ENCODE data around the gene EVL.

- TF ChIP-seq KDM1A (IDR thresholded peaks at IDR 0.05; ENCODE audit: borderline replicate concordance) = no peak
- no peak for TF ChIP-seq SP1 (IDR thresholded peaks at IDR 0.05; ENCODE audit: low read depth, low read length)
- no peak for TF ChIP-seq EZH2 (IDR thresholded peaks at IDR 0.05; ENCODE audit: borderline replicate concordance, control insufficient read depth, low read depth, low read length)
- TF ChIP-seq CTCF (IDR thresholded peaks at IDR 0.05 in 2 of 3, conservative IDR thresholded peaks at IDR 0.05 in 1 of 3; ENCODE audit: control insufficient read depth in 2 of 3, extremely low read depth in 1 of 3, insufficient read depth in 1 of 3, low read depth in 3 of 3, low read length in 3 of 3) = no peak
- no peak for TF ChIP-seq MAX (IDR thresholded peaks at IDR 0.05; ENCODE audit: low read depth, low read length)
- TF ChIP-seq MYC (IDR thresholded peaks at IDR 0.05; ENCODE audit: insufficient read depth, insufficient read length, insufficient replicate concordance, low read length, severe bottlenecking) = no peak
- no peak for TF ChIP-seq HDAC2 (IDR thresholded peaks at IDR 0.05)
- TF ChIP-seq POLR2AphosphoS2 (IDR thresholded peaks at IDR 0.05; ENCODE audit: low read depth, low read length) = no peak
- peak; percentile 20; the same call in 1 of the 2 replicates for TF ChIP-seq POLR2A (IDR thresholded peaks at IDR 0.05; ENCODE audit: low read depth, low read length)
- no peak for TF ChIP-seq CHD4 (IDR thresholded peaks at IDR 0.05)
- TF ChIP-seq RAD21 (IDR thresholded peaks at IDR 0.05; ENCODE audit: insufficient read depth, low read depth, low read length) = no peak
- TF ChIP-seq IRF3 (IDR thresholded peaks at IDR 0.05) = no peak
- TF ChIP-seq DPF2 (IDR thresholded peaks at IDR 0.05) = no peak
Measured at GRCh38 chr14:100105357-100106169, 40.3 kb downstream of the EVL start.

All from GM12878 (cell line).